HUDEP-2 (cell line): ENCODE data around the gene WBP1.
A peak's percentile ranks its signal among the peaks of the same experiment; 100 is the strongest.
"Not testable (repeated sequence)": the region's sequence is repeated elsewhere in the genome, so short reads cannot be mapped to it uniquely, and the experiment has no call there.

Source experiments
- DNase-seq, 76 experiments: peaks; one replicate each; lab custom pipeline; 2025; ENCODE audit not compliant: unreplicated experiment in 76 of 76; lab: John Stamatoyannopoulos, UW

WBP1 gene

GRCh38 chr2:74426181-74426758 lies 32.0 kb upstream of the WBP1 start:
- DNase-seq = no peak

DNA sequence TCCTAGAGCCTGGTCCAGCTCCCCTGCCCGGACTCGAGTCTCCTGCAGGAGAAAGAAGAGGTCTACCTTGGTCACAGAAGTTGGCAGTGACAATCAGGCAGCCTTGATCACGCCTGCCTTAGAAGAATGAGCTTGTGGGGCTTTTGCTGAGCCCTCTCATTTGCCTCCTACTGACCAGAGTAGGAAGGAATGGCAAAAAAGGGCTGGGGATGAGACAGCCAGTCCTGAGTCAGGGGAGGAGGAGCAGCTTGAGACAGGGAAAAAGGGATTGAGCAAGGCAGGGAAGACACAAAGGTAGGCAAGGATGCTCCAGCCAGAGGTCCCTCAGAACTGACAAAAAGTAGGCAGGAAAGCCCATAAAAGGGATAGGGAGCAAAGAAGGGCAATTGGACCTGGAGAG lies 30.7 kb upstream of the WBP1 start:
- no peak for DNase-seq

- DNase-seq = no peak
These were observed 29.6 kb upstream of the WBP1 start for GRCh38 chr2:74428675-74429074.

DNA sequence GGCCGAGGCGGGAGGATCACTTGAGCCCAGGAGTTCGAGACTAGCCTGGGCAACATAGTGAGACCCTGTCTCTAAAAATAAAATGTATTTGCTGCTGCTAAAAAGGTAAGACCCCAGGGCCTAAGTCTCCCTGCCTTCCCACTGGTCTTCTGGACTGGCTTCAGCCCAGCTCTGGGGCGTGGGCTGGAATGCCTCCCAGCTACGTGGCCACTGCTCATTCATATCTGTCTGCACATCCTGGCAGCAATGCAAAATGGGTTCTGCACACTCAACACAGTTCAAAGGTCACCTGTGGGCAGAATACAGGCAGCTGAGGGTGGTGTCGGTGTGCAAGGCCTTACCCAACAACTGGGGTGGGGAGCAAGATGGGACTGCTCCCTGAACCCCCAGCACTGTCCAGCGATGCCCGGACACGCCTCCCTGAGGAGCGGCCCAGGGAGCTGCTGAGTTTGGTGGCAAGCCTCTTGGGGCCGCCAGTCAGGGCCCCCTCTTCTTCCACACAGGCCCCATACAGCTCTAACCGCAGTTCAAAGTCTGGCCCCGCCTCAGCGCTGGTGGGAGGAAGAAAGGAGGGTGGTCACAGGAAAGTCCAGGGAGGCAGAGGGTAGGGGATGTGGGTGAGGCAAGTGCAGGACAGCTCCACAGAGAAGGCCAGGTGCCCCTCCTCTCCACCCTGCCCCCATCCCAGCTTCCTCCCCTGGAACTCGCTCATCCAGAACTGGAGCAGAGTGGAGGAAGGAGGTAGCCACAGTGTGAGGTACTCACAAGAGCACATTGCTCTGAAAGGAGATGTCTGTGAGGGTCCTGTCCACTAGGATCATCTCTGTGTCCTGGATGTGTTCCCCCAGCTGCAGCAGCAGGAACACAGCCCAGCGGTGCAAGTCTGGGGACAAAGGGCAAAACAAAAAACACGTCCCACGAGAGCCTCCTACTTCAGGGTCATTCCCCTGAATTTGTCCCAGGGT lies 28.5 kb upstream of the WBP1 start:
- peak in 59 of 76 experiments; percentile 7 to 77 (median 43) for DNase-seq

- DNase-seq = no peak
These were observed 27.7 kb upstream of the WBP1 start for GRCh38 chr2:74430502-74430901.

- no peak for DNase-seq
These were observed 22.0 kb upstream of the WBP1 start for GRCh38 chr2:74436111-74436805.

- no peak for DNase-seq
These were observed 21.2 kb upstream of the WBP1 start for GRCh38 chr2:74436848-74437695.

DNA sequence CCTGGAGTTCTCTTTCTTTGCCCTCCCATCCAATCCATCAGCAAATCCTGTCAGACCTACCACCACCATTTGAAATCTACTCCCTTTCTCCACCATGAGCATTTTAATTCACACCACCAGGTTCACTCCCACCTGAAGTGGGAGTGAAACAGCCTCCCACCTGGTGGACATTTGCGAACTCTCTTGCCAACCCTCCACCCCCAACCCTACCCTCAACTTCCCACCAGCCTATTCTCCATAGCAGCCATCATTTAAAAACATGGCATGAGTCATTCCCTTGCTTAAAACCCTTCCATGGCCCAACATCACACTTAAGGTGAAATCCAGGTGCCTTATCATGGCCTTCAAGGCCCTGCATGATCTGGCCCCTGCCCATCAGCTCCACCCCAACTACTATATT lies 20.0 kb upstream of the WBP1 start:
- DNase-seq = no peak

DNA sequence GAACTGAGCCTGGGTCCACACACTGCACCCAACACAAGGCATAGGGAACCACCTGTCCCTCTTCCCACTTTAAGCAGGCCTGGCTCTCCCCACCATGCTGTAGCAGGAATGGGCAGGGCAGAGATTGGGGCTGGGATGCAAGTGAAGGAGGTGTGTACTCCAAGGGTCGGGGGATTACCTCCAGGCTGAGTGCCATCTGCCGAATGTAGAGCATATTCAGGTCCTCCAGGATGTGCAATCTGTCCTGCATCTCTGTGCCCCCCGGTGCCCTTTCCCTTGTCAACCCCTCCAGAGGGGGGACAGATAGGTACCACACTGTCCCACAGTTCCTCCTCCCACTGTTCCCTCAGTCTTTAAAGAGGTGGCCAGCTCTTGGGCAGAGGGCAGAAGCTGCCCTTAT lies 18.9 kb upstream of the WBP1 start:
- DNase-seq = no peak

- no peak for DNase-seq
These were observed 18.3 kb upstream of the WBP1 start for GRCh38 chr2:74439803-74440377.

- DNase-seq = peak in 49 of 76 experiments; percentile 3 to 80 (median 38)
These were observed 17.7 kb upstream of the WBP1 start for GRCh38 chr2:74440378-74441169.

- no peak for DNase-seq
These were observed 17.0 kb upstream of the WBP1 start for GRCh38 chr2:74441170-74441689.

DNA sequence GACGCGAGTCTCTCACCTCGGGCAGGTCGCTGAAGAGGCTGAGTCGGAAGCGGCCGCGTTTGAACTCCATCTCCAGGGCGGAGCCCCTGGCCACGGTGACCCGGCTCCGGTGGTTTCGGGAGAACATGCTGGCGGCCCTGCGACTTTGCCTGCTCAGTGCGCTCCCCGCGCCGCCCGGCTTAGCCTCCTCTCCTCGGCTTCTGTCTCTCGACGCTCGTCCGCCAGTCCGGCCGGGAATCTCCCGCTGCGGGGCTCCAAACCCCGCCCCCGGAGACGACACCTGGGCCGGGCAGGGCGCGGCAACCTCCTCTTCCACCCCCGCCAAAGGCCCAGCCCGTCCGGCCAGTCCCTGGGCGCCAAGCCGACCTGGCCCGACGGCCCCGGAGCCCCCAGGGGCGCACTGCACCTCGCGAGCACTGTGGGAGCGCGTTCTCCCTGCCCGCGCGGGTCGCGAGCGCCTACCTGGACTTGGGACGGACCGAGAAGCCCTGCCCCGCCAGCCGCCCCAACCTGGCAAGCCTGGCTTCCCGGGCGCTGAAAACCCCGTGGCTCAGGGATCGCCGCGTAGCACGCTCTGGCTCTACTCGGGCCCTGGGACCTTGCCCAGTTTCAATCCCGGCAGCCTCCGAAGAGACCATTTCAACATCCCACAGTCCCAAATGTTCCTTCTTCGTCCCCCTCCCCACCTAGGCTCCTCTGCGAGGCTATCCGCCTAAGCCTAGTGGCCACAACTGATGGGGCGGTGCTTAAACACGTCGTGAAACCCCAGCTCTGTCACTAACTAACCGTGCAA lies 16.4 kb upstream of the WBP1 start, which contains the start of gene RTKN:
RTKN (minus strand) TSS at position 248 of the 793 bp plus-strand sequence; CDS start at position 127, 121 bp downstream.
- no peak for DNase-seq

GRCh38 chr2:74442483-74443297 lies 15.5 kb upstream of the WBP1 start:
- DNase-seq = not testable (repeated sequence)

DNA sequence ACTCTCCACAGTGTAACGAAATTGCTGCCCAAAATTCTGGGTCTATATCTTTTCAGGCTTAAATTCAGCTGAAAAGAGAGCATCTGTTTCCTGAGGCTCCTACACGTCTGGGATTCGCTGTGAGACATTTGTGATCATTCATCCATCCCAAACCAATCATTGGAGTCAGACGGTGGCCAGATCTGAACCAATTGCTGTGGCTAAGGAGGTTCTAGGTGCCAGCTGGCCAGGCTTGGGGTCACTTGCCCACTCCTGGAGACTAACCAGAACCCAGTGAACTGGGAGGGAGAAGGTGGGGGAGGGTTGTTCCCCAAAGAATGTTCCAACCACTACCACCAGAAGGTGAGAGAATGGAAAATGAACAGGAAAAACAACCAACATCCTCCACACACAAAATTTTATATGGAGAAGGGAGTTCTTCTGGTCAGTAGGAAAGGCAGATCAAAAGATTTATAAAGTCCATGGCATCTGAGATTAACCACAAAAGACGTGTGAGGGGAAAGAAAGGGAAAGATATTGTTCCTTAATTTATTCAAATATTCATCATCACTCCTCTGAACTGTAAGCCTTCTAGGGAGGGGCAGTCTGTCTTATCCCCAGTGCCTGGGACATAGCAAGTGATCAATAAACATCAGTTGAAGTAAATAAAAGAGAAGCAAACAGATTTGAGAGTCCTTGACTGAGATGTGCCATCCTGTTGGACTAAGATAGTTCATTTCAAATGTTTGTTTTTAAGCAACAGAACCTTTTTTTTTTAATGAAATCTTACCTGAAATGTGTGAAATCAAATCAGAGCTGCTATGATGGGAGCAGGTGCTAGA lies 13.5 kb upstream of the WBP1 start:
- DNase-seq = no peak

GRCh38 chr2:74447230-74447999 lies 10.8 kb upstream of the WBP1 start:
- DNase-seq = no peak
